GM18873 (cell line): Measurements from ENCODE around the gene STPG1.
A peak's percentile ranks its signal among the peaks of the same experiment; 100 is the strongest.

ENCODE experiments used
- ATAC-seq: cut with Tn5 transposase; IDR thresholded peaks from one replicate; pipeline ENCODE4 v1.9.1; 2021; ENCODE audit warnings: mild to moderate bottlenecking, moderate library complexity, moderate number of reproducible peaks; ENCODE audit not compliant: unreplicated experiment, low FRiP score

The STPG1 gene

DNA sequence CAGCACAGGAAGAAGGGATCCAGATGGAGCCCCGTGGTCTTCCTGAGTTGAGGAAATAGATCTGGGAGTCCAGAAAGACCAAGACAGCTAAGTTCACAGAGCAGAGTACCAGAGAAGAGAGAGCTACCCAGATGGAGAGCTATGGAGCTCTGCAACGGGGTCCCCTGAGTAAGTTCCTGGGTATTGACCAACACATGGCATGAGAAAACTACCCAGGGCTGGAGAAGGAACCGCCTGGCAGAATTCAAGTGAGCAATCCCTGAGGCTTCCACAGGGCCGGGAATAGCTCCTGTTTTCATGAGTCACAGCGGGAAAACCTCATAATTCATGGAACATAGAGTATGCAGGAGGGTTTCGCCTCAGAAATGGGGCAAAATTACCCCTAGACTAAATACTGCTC is 19.7 kb downstream of the STPG1 start:
- no peak for ATAC-seq

DNA sequence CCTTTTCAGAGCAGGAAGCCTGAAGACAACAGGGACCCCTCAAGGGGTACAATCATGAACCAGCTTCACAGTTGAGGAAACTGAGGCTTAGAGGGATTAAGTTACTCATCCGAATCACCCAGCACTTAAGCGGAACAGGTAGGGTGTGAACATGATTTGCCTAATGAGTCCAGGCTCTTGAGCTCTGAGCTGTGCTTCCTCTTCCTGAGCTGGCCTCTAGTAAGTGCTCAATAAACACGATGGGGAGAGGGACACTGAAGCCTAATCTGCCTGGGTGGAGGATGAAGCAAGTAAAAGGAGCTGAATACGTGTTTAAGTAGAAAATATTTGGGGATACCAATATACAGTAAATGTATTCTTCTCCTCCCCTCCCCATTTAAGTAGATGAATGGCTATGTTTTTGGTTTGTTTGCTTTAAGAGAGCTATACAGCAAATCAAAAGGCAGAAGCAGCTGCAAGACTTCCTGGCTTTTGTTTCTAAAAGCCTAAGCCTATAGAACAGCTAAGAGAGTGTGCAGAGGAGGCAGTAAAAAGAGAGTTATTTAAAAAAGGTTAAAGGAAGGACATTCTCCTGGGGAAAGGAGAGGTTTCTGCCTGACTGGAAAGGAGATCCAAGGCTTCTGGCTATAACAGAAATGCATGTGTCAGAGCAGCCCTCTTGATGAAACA is 20.5 kb downstream of the STPG1 start:
- ATAC-seq: no peak

DNA sequence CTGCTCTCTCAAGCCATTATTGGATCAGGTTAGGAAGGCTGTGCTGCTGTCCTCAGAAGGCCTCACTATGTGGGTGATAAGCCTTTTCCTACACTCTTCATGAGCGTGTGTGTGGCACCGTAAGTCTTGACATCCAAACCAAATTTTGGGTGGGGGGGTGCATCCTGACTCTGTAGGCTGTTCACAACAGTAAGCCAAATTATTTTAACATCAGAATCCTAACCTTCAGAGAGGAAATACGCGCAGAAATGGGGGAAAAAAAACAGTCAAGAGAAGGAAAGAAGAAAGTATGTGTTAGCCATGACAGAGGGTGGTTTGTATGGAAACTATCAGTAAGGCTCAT is 21.0 kb downstream of the STPG1 start:
- no peak for ATAC-seq

DNA sequence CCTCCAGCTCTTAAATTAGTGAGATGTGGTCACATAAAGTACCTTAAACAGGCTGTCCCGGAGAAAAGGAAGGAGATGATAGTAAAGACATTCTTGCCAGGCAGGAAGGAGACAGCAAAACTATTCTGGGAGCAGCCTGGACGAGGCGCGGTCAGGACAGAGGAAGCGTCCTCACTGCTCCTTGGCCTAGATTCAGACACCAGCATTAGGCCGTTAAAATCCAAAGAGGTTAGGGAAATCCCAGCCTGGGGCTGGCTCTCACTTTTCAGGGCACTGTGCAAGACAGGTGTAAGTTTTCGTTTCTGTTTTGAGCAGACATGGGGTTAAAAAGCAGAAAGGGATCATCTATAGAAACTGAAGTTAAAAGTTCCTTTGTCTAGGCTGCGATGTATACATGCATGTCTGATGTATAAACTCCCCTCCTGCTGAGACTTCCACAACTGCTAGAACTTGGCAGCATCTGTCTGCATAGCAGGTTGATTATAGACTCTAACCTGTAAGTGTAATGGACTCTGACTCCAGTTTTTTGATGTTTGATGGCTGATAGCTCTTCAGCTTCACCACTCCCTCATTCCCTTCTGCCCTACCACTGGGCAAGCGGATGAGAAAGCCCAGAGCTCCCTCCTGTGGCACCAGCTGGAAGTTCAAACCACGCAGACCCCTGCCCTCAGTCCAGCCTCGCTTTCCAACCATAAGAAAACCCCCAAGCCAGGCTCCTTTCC is 21.5 kb downstream of the STPG1 start:
- peak; percentile 72 for ATAC-seq

DNA sequence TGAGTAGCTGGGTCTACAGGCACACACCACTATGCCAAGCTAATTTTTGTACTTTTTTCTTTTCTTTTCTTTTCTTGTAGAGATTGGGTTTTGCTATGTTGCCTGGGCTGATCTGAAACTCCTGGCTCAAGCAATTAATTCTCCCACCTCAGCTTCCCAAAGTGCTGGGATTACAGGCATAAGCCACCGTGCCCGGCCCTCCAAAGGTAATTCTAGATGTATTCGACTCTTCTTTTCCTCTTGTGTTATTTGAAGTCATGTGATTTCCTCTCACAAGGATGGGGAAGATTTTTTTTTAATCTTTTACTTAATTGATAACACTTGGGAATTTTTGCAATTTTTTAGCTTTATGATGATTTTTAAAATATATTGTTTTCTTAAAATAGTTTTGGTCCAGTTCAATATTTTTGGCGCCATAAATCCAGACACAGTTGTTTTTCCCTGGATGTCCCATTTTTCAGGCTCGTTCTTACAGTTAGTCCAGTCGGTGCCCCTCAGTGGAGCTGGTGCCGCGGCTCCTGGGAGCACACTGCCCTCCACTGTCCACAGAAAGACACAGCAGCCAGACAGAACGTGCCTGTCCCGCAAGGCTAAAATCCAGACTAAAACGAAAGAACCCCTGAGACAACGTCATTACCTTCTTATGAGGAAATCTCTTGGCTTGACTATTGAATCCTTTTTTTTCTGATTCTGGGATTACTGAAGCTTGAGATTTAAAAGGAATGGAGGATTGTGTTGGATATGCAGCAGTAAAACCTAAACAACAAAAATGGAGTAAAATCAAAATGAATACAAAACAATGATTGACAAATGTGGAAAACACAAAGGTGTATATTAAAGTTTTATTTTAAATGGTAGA is 22.4 kb downstream of the STPG1 start:
- ATAC-seq: no peak

DNA sequence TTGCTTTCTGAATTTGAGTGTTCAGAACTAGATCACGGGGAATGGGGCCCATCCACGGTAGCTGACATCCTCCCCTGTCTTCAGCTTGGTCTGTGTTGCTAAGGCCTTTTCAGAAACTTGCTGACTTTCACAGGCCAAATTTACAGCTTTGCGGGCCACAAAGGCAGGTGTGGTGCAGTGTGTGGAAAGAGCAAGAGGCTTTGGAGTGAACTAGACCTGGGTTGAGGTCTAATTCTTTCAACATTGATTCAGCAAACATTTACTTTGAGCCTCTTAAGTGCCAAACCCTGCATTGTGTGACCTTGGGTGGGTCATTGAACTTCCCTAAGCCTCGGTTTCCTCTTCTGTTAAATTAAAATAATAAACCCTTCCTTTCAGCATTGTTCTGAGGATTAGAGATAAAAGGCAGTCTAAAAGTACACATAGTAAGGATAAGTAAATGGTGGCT is 24.3 kb downstream of the STPG1 start:
- ATAC-seq: no peak

DNA sequence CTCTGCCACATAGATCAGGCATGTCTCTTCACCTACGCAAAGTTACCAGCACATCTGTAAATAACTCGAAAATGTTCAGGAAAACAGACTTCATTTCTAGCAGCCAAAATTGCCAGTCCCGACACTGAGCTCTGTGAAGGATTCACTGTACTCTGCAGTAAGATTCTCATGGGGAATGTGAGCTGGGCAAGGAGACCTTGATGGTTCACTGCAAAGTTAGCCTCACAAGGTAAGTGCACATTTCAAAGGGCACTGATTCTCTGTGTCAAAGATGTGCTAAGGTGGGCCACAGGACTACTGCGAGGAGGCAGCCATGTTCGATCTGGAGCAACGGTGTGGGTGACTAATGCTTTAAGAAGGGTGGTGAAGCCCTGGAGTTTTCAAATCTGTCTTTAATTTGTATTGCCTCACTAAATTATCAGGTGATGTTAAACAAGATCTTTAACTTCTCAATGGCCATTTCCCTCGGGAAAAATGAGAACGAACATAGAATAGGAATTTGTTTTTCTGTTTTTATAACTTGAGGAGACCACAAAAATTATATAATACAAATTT is 25.2 kb downstream of the STPG1 start:
- ATAC-seq: no peak

DNA sequence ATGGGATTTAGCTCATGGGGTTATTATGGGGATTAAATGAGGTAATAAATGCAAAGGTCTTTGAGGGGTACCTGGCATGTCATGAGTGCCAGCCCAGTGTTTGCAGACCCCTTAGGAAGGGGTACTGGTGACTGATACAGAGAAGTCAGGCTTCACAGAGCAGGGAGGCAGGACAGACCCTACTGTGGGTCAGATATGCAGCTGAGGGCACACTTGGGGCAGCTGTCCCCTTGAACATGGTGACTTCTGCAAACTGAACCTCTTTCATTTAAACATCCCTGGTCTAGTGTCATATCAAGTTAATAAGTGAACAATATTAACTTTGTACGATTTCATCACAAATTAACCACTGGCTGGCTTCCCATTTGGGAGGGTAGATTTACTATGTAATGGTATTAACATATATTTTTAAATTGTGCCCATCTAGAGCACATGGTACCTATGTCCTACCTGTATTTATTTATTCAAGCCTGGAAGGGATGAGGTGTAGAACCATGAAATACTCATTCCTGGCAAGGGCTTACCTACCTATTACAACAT is 25.9 kb downstream of the STPG1 start:
- ATAC-seq: no peak

DNA sequence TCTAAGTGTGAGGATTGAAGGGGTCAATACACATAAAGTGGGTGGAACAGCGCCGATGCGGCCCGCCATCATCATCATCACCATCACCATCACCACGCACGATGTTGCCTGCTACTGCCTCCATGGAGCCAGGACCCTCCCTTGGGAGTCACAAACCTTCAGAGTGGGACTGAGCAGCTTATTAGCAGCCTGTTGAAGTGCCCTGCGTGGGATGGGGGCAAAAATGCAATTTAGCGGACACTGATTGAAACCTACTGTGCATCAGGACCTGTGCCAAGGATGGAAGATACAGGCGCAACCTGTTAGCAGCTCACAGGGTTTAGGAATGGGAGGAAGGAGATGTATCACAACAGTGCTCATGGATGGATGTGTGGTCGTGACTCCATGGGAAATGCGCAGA is 26.7 kb downstream of the STPG1 start:
- ATAC-seq: no peak

DNA sequence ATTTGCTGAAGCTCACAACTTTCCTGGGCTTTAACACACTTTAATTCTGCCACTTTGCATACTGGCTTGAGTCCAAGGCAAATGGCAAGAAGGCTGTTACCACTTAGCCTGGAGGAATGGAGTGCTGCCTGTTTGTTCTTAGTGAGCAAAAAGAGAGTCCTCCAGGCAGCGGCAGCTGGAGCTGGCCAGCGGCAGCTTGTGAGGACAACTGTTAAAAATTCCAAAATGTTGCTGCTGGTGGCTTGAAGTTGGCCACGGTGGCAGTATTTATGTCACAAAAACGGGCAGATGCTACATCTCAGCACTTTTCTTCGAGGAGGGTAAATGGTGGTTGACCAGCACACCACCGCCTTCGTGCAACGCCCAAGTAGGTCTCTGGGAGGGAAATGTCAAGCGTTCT is 27.3 kb downstream of the STPG1 start:
- ATAC-seq: no peak

DNA sequence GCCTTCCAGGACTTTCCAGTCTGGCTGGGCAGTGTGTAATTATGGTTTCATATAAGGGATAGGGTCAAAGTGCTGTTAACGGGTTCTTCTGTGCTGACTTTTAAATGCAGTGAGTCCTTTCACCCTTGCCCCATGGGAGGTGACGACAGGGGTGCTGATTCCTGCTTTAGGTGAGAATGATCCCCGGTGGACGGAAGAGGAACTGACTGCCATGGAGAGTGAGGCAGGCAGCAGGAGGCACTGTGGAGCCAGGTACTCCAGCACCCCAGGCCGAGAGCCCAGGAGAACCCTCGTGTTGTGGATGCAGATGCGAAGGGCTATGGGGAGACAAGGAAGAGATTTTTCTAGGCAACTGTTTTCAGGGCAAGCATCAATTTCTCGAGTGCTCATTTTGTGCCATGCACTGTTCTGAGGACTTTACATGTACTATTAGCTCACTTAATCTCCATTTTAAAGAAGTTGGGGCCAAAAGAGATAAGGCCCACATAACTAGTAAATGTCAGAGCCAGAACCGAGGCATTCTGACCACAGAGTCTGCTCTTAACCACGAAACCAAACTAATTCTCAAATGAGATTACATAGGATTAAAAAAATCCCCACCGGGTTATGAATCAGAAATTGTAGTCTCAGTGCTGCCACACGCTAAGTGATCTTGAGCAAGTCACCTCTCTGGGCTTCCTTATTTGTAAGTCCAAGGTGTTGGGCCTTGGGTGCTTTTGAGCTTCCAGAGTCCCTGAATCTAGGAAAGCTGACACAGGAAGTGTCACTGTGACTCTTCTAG is 28.2 kb downstream of the STPG1 start:
- ATAC-seq: no peak

DNA sequence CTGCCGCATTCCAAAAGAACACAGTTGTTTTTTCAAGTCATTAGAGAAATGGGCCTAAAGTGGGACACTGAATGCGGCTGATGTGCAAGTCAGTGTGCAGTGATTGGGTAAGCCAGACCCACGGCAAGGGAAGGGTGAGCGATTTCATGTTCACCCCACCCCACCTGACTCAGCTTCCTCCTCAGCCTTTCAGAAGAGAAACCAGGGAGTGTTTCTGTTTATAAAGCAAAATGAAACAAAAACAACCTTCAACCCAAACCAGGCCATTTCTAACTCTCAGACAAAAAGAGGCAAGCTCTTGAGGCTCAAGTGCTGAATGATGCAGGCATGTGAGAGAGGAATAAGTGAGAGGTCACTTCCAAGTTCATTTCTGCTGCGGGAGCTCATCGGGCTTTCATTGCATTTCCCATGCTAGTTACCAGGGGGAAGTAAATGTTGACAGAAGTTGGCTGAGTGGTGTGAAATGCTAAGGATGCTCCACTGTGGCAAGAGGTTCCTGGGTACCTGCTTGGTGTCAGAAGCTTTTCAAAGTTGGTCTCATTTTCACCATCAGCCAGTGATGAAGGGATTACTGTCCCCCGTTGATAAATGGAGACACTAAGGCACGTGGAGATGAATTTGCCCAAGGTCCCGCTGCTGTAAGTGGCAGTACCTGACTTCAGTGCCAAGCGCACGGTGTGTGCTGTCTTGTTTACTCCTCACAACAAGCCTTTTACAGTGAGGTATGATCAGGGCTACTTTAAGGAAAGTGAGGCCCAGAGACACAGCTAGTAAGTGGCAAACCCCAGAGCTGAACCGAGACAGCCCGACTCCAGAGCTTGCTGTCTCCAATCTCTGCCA is 29.1 kb downstream of the STPG1 start:
- peak; percentile 58 for ATAC-seq

DNA sequence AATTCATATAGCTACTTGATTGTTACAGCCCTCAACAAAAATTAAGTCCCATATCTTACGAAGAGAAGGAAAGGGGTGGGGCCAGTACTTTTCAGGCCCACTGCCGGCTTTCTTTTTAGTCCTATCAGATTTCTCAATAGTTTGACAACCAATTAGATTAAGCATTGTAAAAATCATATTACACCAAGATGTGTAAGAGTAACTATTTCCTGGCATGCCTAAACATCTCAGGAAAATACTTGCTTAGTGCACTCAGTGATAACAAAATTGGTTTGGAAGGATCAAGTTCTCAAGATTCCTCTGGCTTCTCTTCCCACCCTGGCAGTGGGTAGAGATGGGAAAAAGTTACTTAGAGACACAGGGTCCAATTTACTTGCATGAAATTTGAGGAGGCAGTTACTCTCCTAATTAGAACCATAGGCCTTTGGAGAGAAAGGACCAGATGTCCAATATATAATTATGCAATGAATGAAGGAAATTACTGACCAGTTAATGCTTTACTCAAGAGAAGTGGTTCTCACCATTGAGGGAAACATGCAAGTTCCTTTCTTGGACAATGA is 30.1 kb downstream of the STPG1 start:
- no peak for ATAC-seq

DNA sequence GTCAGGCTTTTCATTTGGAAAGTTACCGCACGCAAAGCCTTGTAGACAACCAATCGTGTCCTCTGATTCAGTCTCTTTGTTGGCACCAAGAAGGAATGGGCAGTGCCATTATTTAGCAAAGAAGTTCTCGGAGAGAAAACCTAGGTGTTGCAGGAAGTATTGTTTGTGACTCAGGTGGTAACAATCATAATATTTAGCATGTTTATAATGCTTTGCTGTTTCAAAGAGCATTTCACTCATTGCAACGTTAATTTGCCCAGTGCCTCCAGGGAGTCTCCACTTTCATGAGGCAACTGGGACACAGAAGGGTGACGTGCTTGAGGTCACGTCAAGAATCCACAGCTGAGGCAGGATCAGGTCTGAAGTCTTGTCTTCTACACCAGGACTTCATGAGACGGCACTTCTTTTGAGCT is 31.4 kb downstream of the STPG1 start:
- ATAC-seq: no peak

DNA sequence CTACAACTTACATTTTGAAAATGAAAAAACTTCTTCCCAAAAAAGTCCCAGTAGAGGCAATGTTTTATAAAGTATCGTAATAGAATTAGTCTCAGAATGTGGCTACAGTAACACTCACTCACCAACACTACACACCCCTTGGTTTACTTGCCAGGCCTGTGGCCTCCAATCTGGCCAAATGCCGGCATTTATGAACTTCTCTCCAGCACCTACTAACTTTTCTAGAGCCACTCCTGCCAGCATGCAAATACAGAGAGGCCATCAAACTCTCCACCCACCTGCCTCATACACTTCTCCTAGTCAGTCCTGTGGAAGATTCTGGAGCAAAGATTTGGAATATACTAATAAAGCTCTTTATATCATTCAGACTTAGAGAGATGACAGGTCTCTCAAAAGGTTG is 32.3 kb downstream of the STPG1 start:
- ATAC-seq: no peak

DNA sequence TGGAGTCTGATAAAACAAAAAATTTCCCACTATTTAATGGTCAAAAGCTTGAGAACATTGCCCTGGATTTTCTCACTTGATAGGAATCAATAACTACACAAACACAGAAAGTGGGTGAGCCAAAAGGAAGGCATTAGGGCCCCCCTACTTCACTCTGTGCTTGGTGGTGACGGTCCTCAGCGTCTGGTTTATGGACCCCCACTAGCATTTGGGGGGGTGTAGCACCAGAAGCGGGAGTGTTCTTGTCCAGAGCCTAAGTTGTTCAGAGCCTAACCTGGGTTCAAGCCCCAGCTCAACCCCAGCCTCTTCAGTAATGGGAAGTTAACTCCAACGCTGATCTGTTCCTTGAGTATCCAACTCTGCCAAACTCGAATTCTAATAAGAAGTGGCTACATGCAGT is 33.1 kb downstream of the STPG1 start:
- no peak for ATAC-seq

DNA sequence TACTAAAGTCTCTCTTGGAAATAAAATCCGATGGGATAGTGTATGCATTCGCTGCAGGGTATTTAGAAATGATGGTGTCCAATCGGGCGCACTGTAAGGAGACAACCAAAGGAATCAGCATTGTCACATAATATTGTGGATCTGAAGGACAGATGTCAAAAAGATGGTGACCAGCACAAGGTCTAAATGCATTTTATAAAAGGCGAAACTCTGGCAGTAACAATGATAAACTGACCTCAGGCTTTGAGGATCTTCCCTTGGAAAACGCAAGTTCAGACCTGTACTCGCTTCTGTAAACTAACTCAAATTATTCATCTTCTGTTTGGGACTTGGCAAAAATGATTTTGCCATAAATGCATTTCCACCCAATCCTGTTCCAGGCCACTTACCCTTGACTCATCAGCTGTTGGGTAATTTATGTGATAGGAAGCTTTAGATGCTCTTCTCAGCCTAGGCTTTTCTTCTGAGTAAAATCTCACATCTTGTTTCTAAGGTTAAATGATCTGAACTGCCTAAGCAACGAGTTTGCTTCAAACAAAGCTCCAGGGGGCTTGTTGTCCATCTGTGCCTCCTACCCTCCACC is 33.8 kb downstream of the STPG1 start:
- no peak for ATAC-seq
